GM12875 (cell line): Measurements from ENCODE around the gene SLC29A1.
A peak's percentile ranks its signal among the peaks of the same experiment; 100 is the strongest.

Experiments
- H3K4me3 ChIP-seq: one replicate; pipeline ENCODE4 v1.5.1; 2011; ENCODE audit warnings: low read depth, low read length, control low read depth
- CTCF ChIP-seq: IDR thresholded peaks from 2 replicates; pipeline ENCODE4 v1.5.1; 2011; ENCODE audit warnings: low read depth, mild to moderate bottlenecking, control low read depth, inconsistent platforms, low read length, moderate library complexity, borderline replicate concordance; ENCODE audit not compliant: insufficient read depth

The SLC29A1 gene

GRCh38 chr6:44264154-44265006, 41.0 kb downstream of the SLC29A1 start:
- TF ChIP-seq CTCF = no peak
- peak overlapping the region; percentile 77 for H3K4me3 ChIP-seq

- TF ChIP-seq CTCF = peak; percentile 47; the same call in 1 of the 2 replicates
- H3K4me3 ChIP-seq = peak within 1 kb of the TSS; percentile 77
Measured at GRCh38 chr6:44265007-44265721, 41.8 kb downstream of the SLC29A1 start, which contains the start of gene NFKBIE. NFKBIE (minus strand) TSS chr6:44265551; CDS start chr6:44265346, 205 bp downstream.

GRCh38 chr6:44265722-44266233, 42.4 kb downstream of the SLC29A1 start:
- H3K4me3 ChIP-seq = no peak overlapping the region
- no peak for TF ChIP-seq CTCF

- no peak for TF ChIP-seq CTCF
- H3K4me3 ChIP-seq = no peak overlapping the region
Measured at GRCh38 chr6:44266347-44266746, 43.0 kb downstream of the SLC29A1 start.

GRCh38 chr6:44267252-44267651, 43.9 kb downstream of the SLC29A1 start:
- no peak for TF ChIP-seq CTCF
- H3K4me3 ChIP-seq = no peak overlapping the region

- H3K4me3 ChIP-seq = no peak overlapping the region
- TF ChIP-seq CTCF = peak; percentile 91
Measured at GRCh38 chr6:44268095-44268628, 44.8 kb downstream of the SLC29A1 start.
